RKO (cell line): ENCODE measurements around the gene DUSP18.
A peak's percentile ranks its signal among the peaks of the same experiment; 100 is the strongest.
"Not testable (repeated sequence)": the region's sequence is repeated elsewhere in the genome, so short reads cannot be mapped to it uniquely, and the experiment has no call there.

Experiments used
- DNase-seq: peaks from one replicate; pipeline ENCODE4 v3.0.0-alpha.2; 2016; ENCODE audit warnings: low spot score

The DUSP18 gene

DNA sequence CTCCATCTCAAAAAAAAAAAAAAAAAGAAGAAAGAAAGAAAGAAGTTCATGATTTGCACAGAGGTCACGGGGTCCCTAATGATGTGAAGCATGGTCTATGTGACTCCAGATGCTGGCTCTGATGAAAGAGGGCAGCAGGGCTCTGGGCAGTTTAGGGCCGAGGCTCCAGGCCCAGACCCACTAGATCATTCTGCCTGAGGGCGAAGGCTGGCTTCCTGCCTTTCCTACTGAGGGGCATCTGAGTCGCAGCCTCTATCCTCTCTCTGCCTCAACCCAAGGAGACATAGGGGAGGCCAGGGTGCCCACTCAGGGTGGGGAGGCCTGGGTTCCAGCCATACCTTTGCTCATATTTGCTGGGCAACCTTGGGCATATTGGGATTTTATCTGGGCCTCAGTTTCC, 27.3 kb downstream of the DUSP18 start:
- DNase-seq, result no peak

DNA sequence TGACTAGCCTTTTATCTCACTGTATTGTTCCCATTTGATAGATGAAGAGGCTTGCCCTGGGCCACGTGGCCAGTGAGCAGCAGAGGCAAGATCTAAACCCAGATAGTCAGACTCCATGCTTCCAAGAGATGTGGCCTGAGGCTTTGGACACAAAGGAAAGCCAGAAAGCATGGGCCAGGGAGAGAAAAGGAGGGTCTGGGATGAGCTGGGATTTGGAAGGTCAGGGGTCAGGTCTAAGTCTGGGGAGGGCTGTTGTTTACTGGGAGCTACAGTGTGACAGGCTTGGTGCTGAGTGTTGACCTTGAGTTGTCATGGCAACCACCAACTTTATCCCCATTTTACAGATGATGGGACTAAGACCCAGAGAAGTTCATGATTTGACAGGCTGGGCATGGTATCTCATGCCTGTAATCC, 30.0 kb downstream of the DUSP18 start:
- DNase-seq, result peak; percentile 57

DNA sequence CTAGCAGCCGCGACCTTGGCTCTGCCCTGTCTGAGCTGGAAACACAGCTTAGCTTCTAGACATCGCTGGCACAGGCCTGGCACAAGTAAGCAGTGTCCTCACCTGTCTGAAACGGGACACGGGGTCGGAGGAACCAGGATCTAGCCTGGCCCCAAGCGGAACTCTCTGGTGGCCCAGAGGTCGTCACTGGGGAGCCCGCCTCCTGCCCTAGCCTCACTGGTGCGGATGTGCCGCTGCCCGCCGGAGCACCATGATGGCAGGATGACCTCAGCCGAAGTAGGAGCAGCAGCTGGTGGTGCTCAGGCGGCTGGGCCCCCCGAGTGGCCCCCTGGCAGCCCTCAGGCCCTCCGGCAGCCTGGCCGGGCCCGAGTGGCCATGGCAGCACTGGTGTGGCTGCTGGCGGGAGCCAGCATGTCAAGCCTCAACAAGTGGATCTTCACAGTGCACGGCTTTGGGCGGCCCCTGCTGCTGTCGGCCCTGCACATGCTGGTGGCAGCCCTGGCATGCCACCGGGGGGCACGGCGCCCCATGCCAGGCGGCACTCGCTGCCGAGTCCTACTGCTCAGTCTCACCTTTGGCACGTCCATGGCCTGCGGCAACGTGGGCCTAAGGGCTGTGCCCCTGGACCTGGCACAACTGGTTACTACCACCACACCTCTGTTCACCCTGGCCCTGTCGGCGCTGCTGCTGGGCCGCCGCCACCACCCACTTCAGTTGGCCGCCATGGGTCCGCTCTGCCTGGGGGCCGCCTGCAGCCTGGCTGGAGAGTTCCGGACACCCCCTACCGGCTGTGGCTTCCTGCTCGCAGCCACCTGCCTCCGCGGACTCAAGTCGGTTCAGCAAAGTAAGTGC, 31.2 kb downstream of the DUSP18 start:
- DNase-seq, result peak; percentile 60

DNA sequence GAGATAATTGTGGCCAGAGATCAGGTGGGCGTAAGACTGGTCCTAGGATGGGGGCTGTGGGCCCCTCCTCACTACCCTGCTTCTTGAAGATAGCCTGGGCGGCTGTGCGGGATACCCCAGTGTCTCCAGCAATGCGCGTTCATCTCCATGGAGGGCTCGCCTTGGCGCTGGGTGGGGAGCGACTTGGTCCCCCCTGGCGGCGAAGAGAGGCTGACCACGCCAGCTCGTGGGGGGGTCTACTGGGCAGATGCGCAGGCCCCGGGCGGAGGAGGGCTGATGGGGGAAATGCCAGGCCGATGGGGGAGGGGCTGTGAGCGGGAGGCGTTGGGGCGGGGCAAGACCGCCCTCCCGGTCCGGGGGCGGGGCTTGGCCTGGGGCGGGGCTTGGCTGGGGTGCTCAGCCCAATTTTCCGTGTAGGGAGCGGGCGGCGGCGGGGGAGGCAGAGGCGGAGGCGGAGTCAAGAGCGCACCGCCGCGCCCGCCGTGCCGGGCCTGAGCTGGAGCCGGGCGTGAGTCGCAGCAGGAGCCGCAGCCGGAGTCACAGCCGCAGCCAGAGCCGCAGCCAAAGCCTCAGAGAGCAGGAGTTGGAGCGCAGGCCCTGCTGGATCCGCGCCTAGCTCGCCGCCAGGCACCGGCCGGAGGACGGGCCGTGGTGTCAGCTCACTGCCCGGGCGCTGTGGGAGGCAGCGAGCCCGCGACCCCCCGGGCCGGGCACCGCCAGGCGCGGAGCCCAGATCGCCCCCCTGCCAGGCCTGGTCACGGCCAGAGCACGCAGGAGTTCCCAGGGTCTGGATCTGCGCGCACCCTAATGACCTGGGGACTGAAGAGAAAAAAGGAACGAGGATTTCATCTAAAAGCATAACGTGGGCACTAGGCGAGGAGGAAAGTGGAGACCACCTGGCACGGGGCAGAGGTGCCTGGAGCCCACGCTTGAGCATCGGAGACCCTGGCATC, 32.1 kb downstream of the DUSP18 start, which contains the start of gene SLC35E4:
Gene SLC35E4, plus strand, starts transcription at position 509 of the 953 bp plus-strand sequence. CDS start 670 bp downstream, outside the sequence.
- peak; percentile 93 for DNase-seq

DNA sequence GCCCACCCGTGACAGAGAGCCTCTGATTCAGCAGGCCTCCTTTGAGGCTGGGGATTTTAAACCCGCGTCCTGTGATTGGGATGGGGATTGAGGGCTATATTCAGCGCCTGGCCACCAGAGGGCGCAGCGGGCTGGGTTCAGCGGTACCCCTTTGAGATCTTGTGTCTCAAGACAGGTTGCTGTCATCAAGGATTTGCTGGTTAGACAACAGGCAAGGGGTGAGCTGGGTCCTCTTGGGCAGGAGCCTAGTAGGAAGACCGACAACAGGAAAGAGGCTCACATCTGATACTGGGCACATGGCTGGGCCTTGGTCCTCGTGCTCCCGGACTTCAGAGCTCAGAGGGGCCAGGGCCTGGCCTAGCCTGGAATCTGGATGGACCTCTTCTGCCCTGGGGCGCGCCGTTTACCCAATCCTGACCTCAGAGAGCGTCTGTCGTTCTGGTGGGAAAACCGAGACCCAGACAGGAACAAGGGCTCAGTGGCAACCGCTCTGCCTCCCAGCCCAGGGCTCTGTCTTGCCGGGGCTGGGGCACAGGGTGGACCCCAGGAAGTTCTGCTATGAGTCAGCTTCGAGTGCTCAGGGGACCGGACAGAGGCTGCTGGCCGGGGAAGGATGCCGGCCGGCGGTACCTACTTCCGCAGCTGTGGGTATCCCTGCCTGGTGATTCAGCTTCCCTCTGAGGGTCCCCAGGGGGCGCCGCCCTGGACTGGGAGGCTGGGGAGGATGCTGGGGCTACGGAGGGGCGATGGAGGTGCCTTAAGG, 33.0 kb downstream of the DUSP18 start:
- peak; percentile 93 for DNase-seq

DNA sequence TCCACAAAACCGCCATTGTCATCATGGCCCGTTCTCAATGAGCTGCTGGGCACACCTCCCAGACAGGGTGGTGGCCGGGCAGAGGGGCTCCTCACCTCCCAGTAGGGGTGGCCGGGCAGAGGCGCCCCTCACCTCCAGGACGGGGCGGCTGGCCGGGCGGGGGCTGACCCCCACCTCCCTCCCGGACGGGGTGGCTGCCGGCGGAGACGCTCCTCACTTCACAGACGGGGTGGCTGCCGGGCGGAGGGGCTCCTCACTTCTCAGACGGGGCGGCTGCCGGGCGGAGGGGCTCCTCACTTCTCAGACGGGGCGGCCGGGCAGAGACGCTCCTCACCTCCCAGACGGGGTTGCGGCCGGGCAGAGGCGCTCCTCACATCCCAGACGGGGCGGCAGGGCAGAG, 36.2 kb downstream of the DUSP18 start:
- not testable (repeated sequence) for DNase-seq

DNA sequence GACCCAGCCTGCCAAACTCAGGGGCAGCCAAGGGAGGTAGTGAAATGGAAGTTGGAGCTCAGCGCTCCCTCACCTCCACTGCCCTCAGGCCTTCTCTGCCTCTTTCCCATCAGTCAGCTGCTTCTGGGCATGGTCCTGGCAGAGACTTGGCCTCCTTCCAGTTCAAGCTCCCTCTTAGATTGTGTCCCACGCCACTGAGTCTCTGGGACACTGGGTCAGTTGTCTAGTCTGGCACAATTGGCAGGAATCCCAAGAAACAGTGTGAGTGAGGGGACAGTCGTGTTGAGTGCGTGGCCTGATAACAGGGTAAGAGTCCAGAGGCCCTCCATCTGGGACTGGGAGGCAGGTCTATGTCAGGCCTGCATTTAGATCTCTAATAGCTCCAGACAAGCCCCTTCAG, 39.2 kb downstream of the DUSP18 start:
- DNase-seq, result no peak

DNA sequence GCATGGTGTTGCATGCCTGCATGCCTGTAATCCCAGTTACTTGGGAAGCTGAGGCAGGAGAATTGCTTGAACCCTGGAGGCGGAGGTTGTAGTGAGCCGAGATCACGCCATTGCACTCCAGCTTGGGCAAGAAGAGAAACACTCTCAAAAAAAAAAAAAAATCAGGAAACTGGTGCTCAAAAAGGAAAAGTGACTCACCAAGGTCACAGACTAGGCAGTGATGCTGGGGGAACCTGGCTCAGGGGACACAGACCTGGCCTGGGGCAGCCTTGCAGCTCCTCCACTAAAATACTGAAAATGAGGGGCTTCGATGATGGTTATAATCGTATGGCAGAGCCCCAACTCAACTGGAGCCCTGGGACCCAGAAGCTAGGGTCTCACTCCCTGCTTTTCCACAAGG, 40.2 kb downstream of the DUSP18 start:
- DNase-seq, result no peak

DNA sequence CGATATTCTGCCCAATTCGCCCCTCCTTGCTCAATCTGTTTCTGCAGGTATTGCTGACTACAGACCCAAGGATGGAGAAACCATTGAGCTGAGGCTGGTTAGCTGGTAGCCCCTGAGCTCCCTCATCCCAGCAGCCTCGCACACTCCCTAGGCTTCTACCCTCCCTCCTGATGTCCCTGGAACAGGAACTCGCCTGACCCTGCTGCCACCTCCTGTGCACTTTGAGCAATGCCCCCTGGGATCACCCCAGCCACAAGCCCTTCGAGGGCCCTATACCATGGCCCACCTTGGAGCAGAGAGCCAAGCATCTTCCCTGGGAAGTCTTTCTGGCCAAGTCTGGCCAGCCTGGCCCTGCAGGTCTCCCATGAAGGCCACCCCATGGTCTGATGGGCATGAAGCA, 41.3 kb downstream of the DUSP18 start:
- no peak for DNase-seq

DNA sequence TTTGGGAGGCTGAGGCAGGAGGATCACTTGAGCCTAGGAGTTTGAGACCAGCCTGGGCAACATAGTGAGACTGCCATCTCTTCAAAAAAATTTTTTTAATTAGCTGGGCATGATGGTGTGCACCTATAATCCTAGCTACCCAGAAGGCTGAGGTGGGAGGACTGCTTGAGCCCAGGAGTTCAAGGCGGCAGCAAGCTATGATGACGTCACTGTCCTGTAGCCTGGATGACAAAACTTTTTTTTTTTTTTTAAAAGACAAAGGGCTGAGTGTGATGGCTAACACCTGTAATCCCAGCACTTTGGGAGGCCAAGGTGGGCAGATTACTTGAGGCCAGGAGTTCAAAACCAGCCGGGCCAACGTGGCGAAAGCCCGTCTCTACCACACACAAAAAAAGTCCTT, 47.8 kb downstream of the DUSP18 start:
- not testable (repeated sequence) for DNase-seq

DNA sequence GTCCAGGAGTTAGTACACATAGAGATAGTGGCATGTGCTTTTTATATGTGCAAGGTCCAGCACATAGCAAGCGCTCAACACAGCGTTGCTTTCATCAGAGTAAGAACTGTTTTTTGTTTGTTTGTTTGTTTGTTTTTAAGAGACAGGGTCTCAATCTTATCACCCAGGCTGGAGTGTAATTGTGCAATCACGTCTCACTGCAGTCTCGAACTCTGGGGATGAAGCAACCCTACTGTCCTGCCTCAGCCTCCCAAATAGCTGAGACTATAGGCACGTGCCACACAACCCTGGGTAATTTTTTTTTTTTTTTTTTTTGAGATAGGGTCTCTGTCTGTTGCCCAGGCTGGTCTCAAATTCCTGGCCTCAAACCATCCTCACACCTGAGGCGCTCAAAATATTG, 49.9 kb downstream of the DUSP18 start:
- DNase-seq, result no peak

DNA sequence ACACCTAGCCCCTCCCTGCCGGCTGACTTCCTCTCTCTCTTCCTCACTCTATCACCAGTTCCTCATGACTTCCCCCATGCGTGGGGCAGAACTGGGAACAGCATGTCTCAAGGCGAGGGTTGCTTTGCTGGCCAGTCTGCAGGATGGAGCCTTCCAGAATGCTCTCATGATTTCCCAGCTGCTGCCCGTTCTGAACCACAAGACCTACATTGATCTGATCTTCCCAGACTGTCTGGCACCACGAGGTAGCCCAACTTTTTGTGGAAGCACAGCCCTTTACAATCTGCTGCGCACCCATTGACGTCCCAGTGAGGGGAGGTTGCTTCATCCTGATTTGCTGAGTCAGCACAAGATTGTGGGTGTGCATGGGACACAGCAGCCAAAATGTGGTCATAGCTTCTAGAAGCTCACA, 52.1 kb downstream of the DUSP18 start:
- no peak for DNase-seq

DNA sequence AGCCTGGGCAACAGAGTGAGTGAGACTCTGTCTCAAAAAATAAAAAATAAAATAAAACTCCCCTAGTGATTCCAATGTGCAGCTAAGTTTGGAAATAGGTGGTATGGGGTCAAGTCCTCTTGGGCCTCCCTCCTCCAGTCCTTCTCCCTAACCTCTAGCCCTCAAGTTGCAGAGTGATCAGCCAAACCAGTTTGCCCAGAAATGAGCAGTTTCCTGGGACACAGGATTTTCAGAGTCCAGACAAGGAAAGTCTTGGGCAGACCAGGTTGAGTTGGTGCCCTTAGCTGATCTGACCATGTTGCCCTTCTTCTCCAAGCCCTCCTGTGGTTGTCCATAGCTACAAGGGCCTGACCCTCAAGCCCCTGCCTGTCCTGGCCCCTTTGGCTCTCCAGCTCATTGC, 52.8 kb downstream of the DUSP18 start:
- no peak for DNase-seq

DNA sequence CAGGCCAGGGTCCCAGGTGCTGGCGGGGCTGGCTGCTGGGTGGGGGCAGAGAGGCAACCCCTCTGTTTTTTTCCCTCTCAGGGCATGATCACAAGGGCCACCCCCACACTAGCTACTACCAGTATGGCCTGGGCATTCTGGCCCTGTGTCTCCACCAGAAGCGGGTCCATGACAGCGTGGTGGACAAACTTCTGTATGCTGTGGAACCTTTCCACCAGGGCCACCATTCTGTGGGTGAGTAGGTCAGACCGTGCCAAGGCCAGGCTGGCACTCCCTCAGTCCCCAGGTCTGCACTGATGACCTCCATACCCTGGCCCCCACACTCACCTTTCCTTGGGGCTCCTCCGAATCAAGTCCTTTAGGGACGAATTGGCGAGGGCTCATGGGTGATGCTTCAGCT, 53.4 kb downstream of the DUSP18 start:
- DNase-seq, result no peak

DNA sequence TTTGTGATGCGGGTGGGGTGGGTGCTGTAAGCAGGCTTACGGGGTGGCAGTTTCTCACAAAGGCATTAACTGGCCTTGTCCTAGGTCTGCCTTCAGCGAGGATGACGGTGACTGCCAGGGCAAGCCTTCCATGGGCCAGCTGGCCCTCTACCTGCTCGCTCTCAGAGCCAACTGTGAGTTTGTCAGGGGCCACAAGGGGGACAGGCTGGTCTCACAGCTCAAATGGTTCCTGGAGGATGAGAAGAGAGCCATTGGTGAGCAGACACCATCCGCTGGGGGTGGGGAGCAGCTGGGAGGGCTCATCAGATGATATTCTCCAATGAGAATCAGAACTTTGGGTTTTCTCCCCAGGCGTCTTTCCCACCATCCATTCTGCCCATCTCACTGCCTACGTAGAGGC, 54.9 kb downstream of the DUSP18 start:
- no peak for DNase-seq
